NT2/D1 (cell line): ENCODE results near the gene ZSWIM6.

Experiments used
- SUZ12 ChIP-seq: IDR thresholded peaks from 2 replicates; pipeline ENCODE4 v1.6.1; 2011; ENCODE audit not compliant: insufficient read length, insufficient read depth; ENCODE audit errors: extremely low read depth
- YY1 ChIP-seq: IDR thresholded peaks from 2 replicates; pipeline ENCODE4 v1.6.1; 2011; ENCODE audit not compliant: insufficient read length, insufficient read depth
- ZNF274 ChIP-seq: IDR thresholded peaks from 2 replicates; pipeline ENCODE4 v1.6.1; 2011; ENCODE audit warnings: mild to moderate bottlenecking, low read depth, low read length

DNA sequence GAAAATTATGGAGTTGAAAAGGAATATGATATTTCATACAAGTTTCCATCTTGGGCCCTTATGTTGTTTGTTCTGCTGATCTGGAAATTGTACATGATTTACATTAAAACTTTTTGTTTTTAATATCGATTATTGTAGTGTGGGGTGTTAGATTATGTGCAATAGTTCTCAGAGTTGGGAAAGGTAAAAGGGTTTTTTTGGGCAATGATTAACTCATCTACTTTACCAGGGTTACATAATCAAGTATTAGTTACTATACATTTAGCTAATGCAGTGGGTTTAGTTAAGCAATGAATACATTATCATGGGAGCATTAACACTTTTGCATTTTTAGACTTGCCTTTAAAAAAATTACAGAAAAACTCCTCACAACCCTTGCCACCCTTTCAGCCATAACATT is 134.0 kb downstream of the ZSWIM6 start:
- TF ChIP-seq YY1 (no peak), ZNF274 (no peak), SUZ12 (no peak)
